ENCODE data around the gene MSANTD3. TPM values are rescaled to one million over a fixed set of nuclear protein-coding genes. Genes with fewer than 3 reads are reported as not detected.

The MSANTD3 gene
- total and polyA plus RNA-seq, 9 donors: 8.1 to 16.1 (median 14.7) TPM

DNA sequence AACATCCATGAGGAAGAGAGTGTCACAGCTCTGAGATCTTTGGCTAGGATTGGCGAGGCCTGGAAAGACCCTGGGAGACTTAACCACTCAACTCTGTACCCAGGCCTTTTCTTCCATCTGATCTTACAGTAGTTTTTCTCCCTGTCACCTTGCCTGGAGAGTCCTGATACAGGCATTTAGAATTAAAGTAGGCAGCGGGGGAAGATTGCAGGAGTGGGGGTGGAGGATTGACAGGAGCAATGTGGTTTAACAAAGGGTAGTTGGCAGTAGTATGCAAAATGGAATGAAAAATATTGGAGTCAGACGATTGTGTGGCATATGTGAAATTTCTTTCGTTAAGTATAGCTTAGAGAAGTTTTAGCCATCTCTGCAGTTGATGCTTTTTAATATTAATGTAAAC is 62.9 kb downstream of the MSANTD3 start:
- H3K36me3 ChIP-seq: no peaks in the 10 kb centered on the region
- H3K9me3 ChIP-seq: no peaks in the 10 kb centered on the region
- no peaks in the 10 kb centered on the region for H3K27me3 ChIP-seq
- WGBS, 3 donors: 56 to 74% (median 67%) methylated on average over 4 of the region's 4 CpGs
- H3K4me1 ChIP-seq (ENCODE audit: insufficient read depth): no peaks in the 10 kb centered on the region
- DNase-seq: no peak
- H3K4me3 ChIP-seq: no peak overlapping the region
- H3K27ac ChIP-seq: no peak overlapping the region
- TF ChIP-seq EP300 (IDR thresholded peaks at IDR 0.05) (no peak), POLR2A (IDR thresholded peaks at IDR 0.05) (no peak)
- TF ChIP-seq, protein P1, sequence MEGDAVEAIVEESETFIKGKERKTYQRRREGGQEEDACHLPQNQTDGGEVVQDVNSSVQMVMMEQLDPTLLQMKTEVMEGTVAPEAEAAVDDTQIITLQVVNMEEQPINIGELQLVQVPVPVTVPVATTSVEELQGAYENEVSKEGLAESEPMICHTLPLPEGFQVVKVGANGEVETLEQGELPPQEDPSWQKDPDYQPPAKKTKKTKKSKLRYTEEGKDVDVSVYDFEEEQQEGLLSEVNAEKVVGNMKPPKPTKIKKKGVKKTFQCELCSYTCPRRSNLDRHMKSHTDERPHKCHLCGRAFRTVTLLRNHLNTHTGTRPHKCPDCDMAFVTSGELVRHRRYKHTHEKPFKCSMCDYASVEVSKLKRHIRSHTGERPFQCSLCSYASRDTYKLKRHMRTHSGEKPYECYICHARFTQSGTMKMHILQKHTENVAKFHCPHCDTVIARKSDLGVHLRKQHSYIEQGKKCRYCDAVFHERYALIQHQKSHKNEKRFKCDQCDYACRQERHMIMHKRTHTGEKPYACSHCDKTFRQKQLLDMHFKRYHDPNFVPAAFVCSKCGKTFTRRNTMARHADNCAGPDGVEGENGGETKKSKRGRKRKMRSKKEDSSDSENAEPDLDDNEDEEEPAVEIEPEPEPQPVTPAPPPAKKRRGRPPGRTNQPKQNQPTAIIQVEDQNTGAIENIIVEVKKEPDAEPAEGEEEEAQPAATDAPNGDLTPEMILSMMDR (IDR thresholded peaks at IDR 0.05): no peak
- intact Hi-C loops (cut with DNase I): no loop called here

DNA sequence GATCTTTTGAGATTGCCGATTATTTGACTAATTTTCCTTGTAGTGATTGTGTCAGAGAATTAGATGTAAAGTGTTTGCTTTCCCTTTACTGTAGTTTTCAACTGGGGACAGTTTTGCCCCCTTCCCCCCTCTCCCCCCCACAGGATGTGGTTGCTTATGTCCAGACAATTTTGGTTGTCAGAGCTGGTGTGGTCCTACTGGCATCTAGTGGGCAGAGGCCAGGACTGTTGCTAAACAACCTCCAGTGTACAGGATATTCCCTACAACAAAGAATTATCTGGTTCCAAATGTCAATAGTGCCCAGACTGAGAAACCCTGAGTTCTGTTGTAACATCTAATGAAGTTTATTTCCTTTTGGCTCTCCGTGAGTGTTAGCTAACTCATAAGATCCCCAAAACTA is 66.0 kb downstream of the MSANTD3 start:
- Histone ChIP-seq H3K4me1 (ENCODE audit: insufficient read depth) (no peaks in the 10 kb centered on the region), H3K9me3 (no peaks in the 10 kb centered on the region), H3K36me3 (no peaks in the 10 kb centered on the region), H3K27me3 (no peaks in the 10 kb centered on the region), H3K4me3 (no peak overlapping the region), H3K27ac (no peak overlapping the region)
- WGBS, 3 donors: 90 to 98% (median 92%) methylated on average over 2 of the region's 2 CpGs
- intact Hi-C loops (cut with DNase I): no loop called here
- DNase-seq: no peak
- TF ChIP-seq EP300 (IDR thresholded peaks at IDR 0.05) (no peak), POLR2A (IDR thresholded peaks at IDR 0.05) (no peak)
- TF ChIP-seq, protein P1 (IDR thresholded peaks at IDR 0.05): no peak

DNA sequence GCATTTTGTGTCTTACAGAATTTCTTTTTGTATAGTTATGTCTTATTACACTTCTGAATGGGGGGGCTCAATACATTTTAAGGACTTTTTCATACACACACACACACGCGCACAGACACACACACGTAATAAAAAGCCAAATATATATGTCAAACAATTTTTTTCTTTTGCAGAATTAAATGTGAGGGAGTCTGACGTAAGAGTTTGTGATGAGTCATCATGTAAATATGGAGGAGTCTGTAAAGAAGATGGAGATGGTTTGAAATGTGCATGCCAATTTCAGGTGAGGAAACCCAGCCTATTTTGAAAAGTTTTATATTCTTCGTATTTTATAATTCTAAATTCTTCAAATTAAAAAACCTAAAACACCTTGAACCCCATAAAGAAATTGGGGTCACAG is 71.6 kb downstream of the MSANTD3 start:
- H3K9me3 ChIP-seq: no peaks in the 10 kb centered on the region
- H3K36me3 ChIP-seq: no peaks in the 10 kb centered on the region
- H3K4me1 ChIP-seq (ENCODE audit: insufficient read depth): no peaks in the 10 kb centered on the region
- no peak overlapping the region for H3K4me3 ChIP-seq
- H3K27me3 ChIP-seq: no peaks in the 10 kb centered on the region
- no peak for DNase-seq
- intact Hi-C loops (cut with DNase I): no loop called here
- TF ChIP-seq, protein P1 (IDR thresholded peaks at IDR 0.05): no peak
- TF ChIP-seq POLR2A (IDR thresholded peaks at IDR 0.05): no peak
- TF ChIP-seq EP300 (IDR thresholded peaks at IDR 0.05): no peak
- 85 to 90% (median 87%) methylated on average over 5 of the region's 5 CpGs for WGBS, 3 donors
- no peak overlapping the region for H3K27ac ChIP-seq

DNA sequence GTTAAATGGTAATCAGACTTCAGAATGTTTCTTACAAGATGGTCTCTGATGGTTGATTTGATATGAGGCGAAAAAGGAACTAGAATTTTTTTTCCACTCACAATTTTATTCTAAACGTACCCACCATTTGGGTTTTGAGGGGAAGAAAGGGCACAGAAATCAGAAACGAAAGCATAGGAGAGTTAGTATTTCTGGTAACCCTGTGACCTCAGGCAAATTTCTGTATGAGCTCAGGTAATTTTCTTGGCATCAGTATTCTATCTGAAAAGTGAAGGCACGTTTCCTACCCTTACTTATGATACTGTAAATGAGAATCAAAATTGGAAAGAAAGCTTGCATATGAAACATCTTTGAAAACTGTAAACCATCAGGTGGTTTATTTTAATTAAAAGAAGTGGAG is 72.5 kb downstream of the MSANTD3 start:
- 86 to 92% (median 90%) methylated on average over 4 of the region's 4 CpGs for WGBS, 3 donors
- TF ChIP-seq EP300 (IDR thresholded peaks at IDR 0.05) (no peak), POLR2A (IDR thresholded peaks at IDR 0.05) (no peak)
- TF ChIP-seq, protein P1 (IDR thresholded peaks at IDR 0.05): no peak
- no peak overlapping the region for H3K27ac ChIP-seq

More for the DNA sequence above, 72.5 kb downstream of the MSANTD3 start:
- Histone ChIP-seq H3K9me3 (no peaks in the 10 kb centered on the region), H3K36me3 (no peaks in the 10 kb centered on the region), H3K4me3 (no peak overlapping the region), H3K4me1 (ENCODE audit: insufficient read depth) (no peaks in the 10 kb centered on the region), H3K27me3 (no peaks in the 10 kb centered on the region)
- intact Hi-C loops (cut with DNase I): no loop called here
- no peak for DNase-seq

Data from ovary (tissue), 9 donors.